Measurements from ENCODE around the gene P2RY6. TPM values are rescaled to one million over a fixed set of nuclear protein-coding genes. Genes with fewer than 3 reads are reported as not detected.

The P2RY6 gene
- total and polyA plus RNA-seq, 2 of the 8 experiments (the other 6 are each of a cell fraction or from before 2014, with no cell fraction given) = 0.15 TPM; not detected in 1

DNA sequence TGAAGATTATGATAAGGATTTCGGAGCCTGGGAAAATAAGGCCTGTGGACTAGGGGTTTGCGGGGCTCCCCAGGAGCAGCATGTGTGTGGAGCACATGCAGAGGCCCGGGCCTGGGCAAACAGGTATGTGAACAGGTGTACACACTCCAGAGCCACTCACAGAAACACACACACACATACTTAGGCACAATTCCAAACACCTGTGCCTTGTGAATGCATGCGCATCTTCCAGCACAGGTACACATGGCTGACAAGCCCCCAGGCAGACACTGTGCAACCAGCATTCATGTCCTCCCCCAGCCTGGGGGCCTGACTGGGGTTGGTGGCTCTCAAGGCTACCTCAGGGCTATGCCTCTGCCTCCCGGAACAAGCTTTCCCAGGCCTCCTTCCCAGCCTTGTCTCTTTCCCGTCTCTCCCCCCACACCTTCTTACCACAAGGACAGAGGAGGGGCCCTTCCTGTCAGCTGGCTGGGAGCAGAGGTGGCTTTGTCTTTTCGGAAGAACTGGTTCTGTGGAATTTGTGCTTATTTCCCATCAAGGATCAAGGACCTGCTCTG lies 2.6 kb upstream of the P2RY6 start:
- Histone ChIP-seq H3K79me1 (ENCODE audit: low read depth, low read length) (0 out of 2 replicates have a peak, but pooled peaks cover 3% of the 10 kb centered on the region), H3K14ac (ENCODE audit: insufficient read length) (no peak overlapping the region), H3K9ac (replicated peaks in 1 of 4; ENCODE audit: extremely low read depth in 1 of 4, low read depth in 3 of 4, low read length in 3 of 4) (no peak overlapping the region), H3K23ac (ENCODE audit: insufficient read length) (no peak overlapping the region), H4K8ac (ENCODE audit: extremely low read depth, insufficient read depth, low read length) (peak overlapping the region; percentile 12; the same call in 1 of the 2 replicates), H2BK120ac (replicated peaks; ENCODE audit: low read depth, low read length) (no peak overlapping the region), H2AFZ (ENCODE audit: low read length) (no peak overlapping the region), H2BK20ac (ENCODE audit: low read length) (0 out of 2 replicates have a peak overlapping the region, but pooled peaks have one; percentile 86), H3K27ac (ENCODE audit: low read depth, low read length) (no peak overlapping the region), H3K18ac (ENCODE audit: extremely low read depth, low read length) (no peak overlapping the region), H3K79me2 (ENCODE audit: control insufficient read depth in 1 of 2, insufficient read depth in 2 of 2, low read length in 2 of 2) (no peaks in the 10 kb centered on the region), H3K27me3 (replicated peaks in 1 of 4; ENCODE audit: control insufficient read depth in 3 of 4, extremely low read depth in 1 of 4, insufficient read depth in 3 of 4, low read length in 3 of 4) (peaks cover 0 to 12% (median 8%) of the 10 kb centered on the region in 4 experiments; a peak in 5 of 7 replicates), H4K20me1 (replicated peaks in 1 of 2; ENCODE audit: control insufficient read depth in 1 of 2, insufficient read depth in 2 of 2, low read length in 2 of 2) (peaks cover 0 to 1% of the 10 kb centered on the region in 2 experiments), H3K56ac (replicated peaks; ENCODE audit: insufficient read length, low read depth, low read length) (peak overlapping the region; percentile 37), H3K4me3 (ENCODE audit: extremely low read depth in 1 of 4, insufficient read depth in 2 of 4, low read depth in 3 of 4, low read length in 4 of 4) (no peak overlapping the region), H2BK5ac (ENCODE audit: low read depth, low read length) (peak overlapping the region; percentile 63; the same call in 1 of the 2 replicates), H3K36me3 (ENCODE audit: control insufficient read depth in 2 of 4, insufficient read depth in 4 of 4, low read length in 3 of 4) (no peaks in the 10 kb centered on the region), H2BK15ac (ENCODE audit: low read length) (peak overlapping the region; percentile 97; the same call in 1 of the 2 replicates), H2BK12ac (ENCODE audit: low read depth, low read length) (peak overlapping the region; percentile 75; the same call in 1 of the 2 replicates), H3K23me2 (ENCODE audit: low read depth, low read length) (no peaks in the 10 kb centered on the region; the same call in 1 of the 2 replicates), H3K4ac (replicated peaks; ENCODE audit: insufficient read length, low read depth, low read length) (no peak overlapping the region), H3K9me3 (ENCODE audit: insufficient read depth in 2 of 2, low read depth in 1 of 2, low read length in 1 of 2) (no peaks in the 10 kb centered on the region), H4K91ac (replicated peaks; ENCODE audit: insufficient read length, low read length) (peak overlapping the region; percentile 30), H3K4me2 (ENCODE audit: insufficient read depth in 1 of 2, low read depth in 2 of 2, low read length in 2 of 2) (peak overlapping the region in 1 of 2 experiments; percentile 16; a peak in 1 of 4 replicates), H2AK5ac (ENCODE audit: low read depth, low read length) (no peak overlapping the region), H3K4me1 (replicated peaks in 1 of 4; ENCODE audit: control insufficient read depth in 3 of 4, insufficient read depth in 4 of 4, low read length in 3 of 4) (peaks cover 0 to 15% (median 11%) of the 10 kb centered on the region in 4 experiments; a peak in 6 of 7 replicates), H4K5ac (ENCODE audit: insufficient read length, low read depth, low read length) (no peak overlapping the region)
- no peak for TF ChIP-seq KDM5A (IDR thresholded peaks at IDR 0.05; ENCODE audit: low read length)
- TF ChIP-seq SIN3A (conservative IDR thresholded peaks at IDR 0.05 in 1 of 2, IDR thresholded peaks at IDR 0.05 in 1 of 2; ENCODE audit: low read depth in 1 of 2, low read length in 2 of 2) = 0 out of 4 replicates have a peak, but pooled peaks of 1 of the 2 experiments have one; percentile 40
- no peak for TF ChIP-seq POLR2AphosphoS5 (IDR thresholded peaks at IDR 0.05; ENCODE audit: low read depth, low read length)
- TF ChIP-seq EGR1 (IDR thresholded peaks at IDR 0.05; ENCODE audit: borderline replicate concordance, low read depth, low read length) = no peak
- peak; percentile 65; the same call in 1 of the 2 replicates for TF ChIP-seq SP1 (IDR thresholded peaks at IDR 0.05; ENCODE audit: low read depth, low read length)
- 77% methylated on average over 7 of the region's 7 CpGs; no CpG with 5 or more reads in 1 of the 2 experiments for WGBS, 2 experiments (ENCODE audit: extremely low coverage in 1 of 2, insufficient coverage in 1 of 2, insufficient read length in 1 of 2, insufficient replicate concordance in 2 of 2, low coverage in 1 of 2, low lambda C conversion rate in 2 of 2, missing lambda C conversion rate in 1 of 2)
- ChIA-PET POLR2A (ENCODE audit: partially characterized antibody) (interaction anchor here (1.7 kb wide), 1 partner anchor 26 kb away, joined by 3 read pairs; no protein-coding TSS in a partner anchor), CTCF (ENCODE audit: partially characterized antibody) (interaction anchor here (0.6 to 16.5 kb wide), 11 partner anchors 12 to 437 kb away, joined by 3 to 173 read pairs (median 6); no protein-coding TSS in a partner anchor)
- no peak for FAIRE-seq
- DNase-seq (ENCODE audit: low read depth in 1 of 2, low spot score in 2 of 2) = no peak

Measured in H1 (cell line).